PC-9 (cell line): ENCODE results near the gene PDIA4. TPM values are rescaled to one million over a fixed set of nuclear protein-coding genes. Genes with fewer than 3 reads are reported as not detected.
A peak's percentile ranks its signal among the peaks of the same experiment; 100 is the strongest.

Source experiments
- BruUV-seq: library from RNA; stranded (reverse); fragments of 400-500 nt; replicated peaks from 2 replicates; lab custom pipeline; 2021; lab: Mats Ljungman, UMichigan
- CTCF ChIA-PET: fragments of 300-600 bp; sonication (Branson Sonifier 250); formaldehyde crosslinking; loops from one replicate; lab custom pipeline; 2022; ENCODE audit warnings: antibody characterized with exemption; lab: Charles Lee
- POLR2A ChIA-PET: fragments of 300-600 bp; sonication (Branson Sonifier 250); formaldehyde crosslinking; loops from one replicate; lab custom pipeline; 2022; ENCODE audit warnings: antibody characterized with exemption; ENCODE audit not compliant: unreplicated experiment; lab: Charles Lee
- DNase-seq, 2 experiments: peaks; one replicate each; pipeline versions ENCODE4 v3.0.0 to v3.0.0-alpha.2; 2015 to 2022; ENCODE audit warnings: mixed read lengths in 1 of 2
- H2AFZ ChIP-seq: fragments of 200-600 bp; sonication (generic); 2 replicates; pipeline ENCODE4 v1.8.1; 2017; ENCODE audit warnings: antibody characterized with exemption
- H3F3A ChIP-seq: fragments of 200-600 bp; sonication (generic); 2 replicates; pipeline ENCODE4 v1.8.1; 2017; ENCODE audit warnings: antibody characterized with exemption, mild to moderate bottlenecking, low read depth; ENCODE audit not compliant: insufficient read depth
- H3K27ac ChIP-seq: fragments of 200-600 bp; sonication (generic); 2 replicates; pipeline ENCODE4 v1.6.1; 2016; ENCODE audit warnings: mixed run types
- H3K27me3 ChIP-seq: fragments of 200-600 bp; sonication (generic); 2 replicates; pipeline ENCODE4 v1.6.1; 2016; ENCODE audit warnings: low read depth, mixed run types; ENCODE audit not compliant: insufficient read depth
- H3K36me3 ChIP-seq: fragments of 200-600 bp; sonication (generic); 2 replicates; pipeline ENCODE4 v1.6.1; 2016; ENCODE audit warnings: low read depth, mixed run types
- H3K4me1 ChIP-seq: fragments of 200-600 bp; sonication (generic); replicated peaks from 2 replicates; pipeline ENCODE4 v1.6.1; 2016; ENCODE audit warnings: mixed run types; ENCODE audit not compliant: insufficient read depth
- H3K4me2 ChIP-seq: fragments of 200-600 bp; sonication (generic); 2 replicates; pipeline ENCODE4 v1.6.1; 2017; ENCODE audit warnings: mixed run types
- H3K4me3 ChIP-seq: fragments of 200-600 bp; sonication (generic); 2 replicates; pipeline ENCODE4 v1.6.1; 2016; ENCODE audit warnings: mixed run types
- H3K79me2 ChIP-seq: fragments of 200-600 bp; sonication (generic); 2 replicates; pipeline ENCODE4 v1.6.1; 2017; ENCODE audit warnings: low read depth, mixed run types
- H3K9me2 ChIP-seq: fragments of 200-600 bp; sonication (generic); 2 replicates; pipeline ENCODE4 v1.8.1; 2017; ENCODE audit warnings: mild to moderate bottlenecking; ENCODE audit not compliant: insufficient read depth
- H3K9me3 ChIP-seq: fragments of 200-600 bp; sonication (generic); 2 replicates; pipeline ENCODE4 v1.8.1; 2016; ENCODE audit warnings: low read depth; ENCODE audit not compliant: insufficient read depth
- H4K20me1 ChIP-seq: fragments of 200-600 bp; sonication (generic); 2 replicates; pipeline ENCODE4 v1.8.1; 2017; ENCODE audit not compliant: insufficient read depth
- EZH2 ChIP-seq: fragments of 200-600 bp; sonication (generic); IDR thresholded peaks from 2 replicates; pipeline ENCODE4 v1.8.0; 2017; ENCODE audit warnings: antibody characterized with exemption, low read depth
- intact Hi-C: fragments of 100-400 bp; cut with micrococcal nuclease; formaldehyde crosslinking; loops from one replicate; pipeline ENCODE4 v1.10.0; 2022; ENCODE audit not compliant: unreplicated experiment
- total RNA-seq: library from RNA; stranded (reverse); gene quantifications from 2 replicates; pipeline ENCODE4 v1.2.3, GENCODE V29; 2021
- TF ChIP-seq, protein P1 (sequence below): fragments of 200-600 bp; sonication (generic); conservative IDR thresholded peaks from 2 replicates; pipeline ENCODE4 v1.6.1; 2017; ENCODE audit warnings: mixed run types, antibody characterized with exemption, mild to moderate bottlenecking, moderate library complexity

The PDIA4 gene
- total RNA-seq, 1 experiment from 2014 or later = 221 TPM

DNA sequence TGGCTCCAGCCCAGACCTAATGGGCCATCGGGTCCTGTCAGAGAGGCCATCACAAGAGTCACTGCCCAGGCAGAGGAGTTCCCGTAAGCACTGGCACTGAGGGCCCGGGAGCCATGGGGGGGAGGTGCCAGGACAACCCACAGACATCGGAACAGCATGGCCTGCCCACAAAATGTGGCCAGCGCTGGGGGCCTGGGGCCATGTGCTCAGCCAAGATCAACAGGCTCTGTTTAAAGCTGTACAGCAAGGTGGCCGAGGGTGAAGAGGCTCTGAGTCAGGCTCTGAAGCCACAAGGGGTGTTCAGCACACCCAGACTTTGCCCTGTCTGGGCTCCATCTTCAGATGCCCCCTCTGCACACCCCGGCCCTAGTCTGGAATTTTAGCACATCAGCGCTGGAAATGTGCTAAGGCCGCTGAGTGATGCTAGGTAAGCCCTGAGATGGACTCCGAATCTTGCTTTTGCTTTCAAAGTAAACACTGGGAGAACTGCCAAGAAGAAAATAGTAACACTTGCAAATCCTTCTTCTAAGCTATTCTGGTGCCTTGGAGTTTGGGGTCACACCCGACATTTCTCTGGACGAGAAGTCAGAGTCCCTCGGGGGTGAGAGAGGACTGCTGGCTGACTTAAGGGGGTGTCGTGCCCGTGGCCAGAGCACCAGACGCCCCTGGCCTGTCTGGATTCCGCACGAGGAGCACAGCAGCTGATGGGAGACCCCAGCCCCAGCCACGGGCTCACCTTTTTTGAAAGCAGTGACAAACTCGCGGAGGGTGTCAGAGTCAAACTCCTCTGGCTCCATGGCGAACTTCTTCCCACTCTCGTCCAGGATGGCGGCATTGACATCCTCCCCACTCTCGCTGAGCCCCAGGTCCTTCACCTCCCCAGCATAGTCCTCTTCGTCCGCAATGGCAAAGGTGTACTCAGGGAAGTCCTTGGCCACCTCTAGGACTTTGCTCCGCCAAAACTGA lies 23.6 kb downstream of the PDIA4 start:
- peaks cover 11% of the 10 kb centered on the region for H4K20me1 ChIP-seq

DNA sequence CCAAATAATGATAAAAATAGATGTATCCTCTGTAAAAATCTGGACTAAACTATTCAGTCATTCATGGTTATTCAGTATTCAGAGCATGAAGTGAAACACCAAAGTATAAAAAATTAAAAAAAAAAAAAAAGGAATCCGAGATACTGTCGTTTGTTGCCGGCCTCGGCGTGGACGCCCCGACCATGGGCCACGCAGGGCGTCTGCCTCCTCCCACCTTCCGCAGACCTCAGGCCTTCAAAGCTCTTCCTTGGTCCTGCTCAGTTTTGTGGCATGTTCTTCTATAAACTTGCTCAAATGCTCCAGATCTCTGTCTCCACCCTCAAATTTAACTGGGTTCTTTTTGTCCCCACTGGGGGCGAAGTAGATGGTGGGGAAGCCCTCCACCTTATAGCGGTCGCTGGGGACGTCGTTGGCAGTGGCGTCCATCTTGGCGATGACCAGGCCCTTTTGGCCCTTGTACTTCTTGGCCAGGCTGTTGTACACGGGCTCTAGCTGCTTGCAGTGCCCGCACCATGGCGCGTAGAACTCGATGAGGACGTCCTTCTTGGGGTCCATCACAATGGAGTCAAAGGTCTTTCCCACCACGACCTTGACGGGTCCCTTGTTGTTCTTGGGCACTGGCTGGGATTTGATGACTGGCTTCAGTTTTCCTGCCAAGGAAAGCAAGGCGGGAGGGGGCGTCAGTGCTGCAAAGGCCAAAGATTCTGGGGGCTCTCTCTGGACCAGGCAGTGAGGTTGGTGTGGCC lies 24.6 kb downstream of the PDIA4 start:
- Histone ChIP-seq H2AFZ (no peak overlapping the region), H3K79me2 (no peaks in the 10 kb centered on the region), H3K27ac (no peak overlapping the region), H3K27me3 (no peaks in the 10 kb centered on the region), H3F3A (peaks cover 21% of the 10 kb centered on the region; the same call in 1 of the 2 replicates), H3K9me2 (no peaks in the 10 kb centered on the region), H3K9me3 (no peaks in the 10 kb centered on the region), H3K4me1 (no peaks in the 10 kb centered on the region), H4K20me1 (peaks cover 3% of the 10 kb centered on the region; the same call in 1 of the 2 replicates), H3K36me3 (peaks cover 47% of the 10 kb centered on the region), H3K4me3 (no peak overlapping the region), H3K4me2 (no peak overlapping the region)
- intact Hi-C loops = no loop called here
- BruUV-seq = TSS peak; percentile 60
- CTCF ChIA-PET = interaction anchor here (0.6 kb wide), 1 partner anchor 18 kb away, joined by 3 read pairs; no protein-coding TSS in a partner anchor
- POLR2A ChIA-PET = no interaction called here
- no peak for DNase-seq
- no peak for TF ChIP-seq EZH2
- TF ChIP-seq, protein P1, sequence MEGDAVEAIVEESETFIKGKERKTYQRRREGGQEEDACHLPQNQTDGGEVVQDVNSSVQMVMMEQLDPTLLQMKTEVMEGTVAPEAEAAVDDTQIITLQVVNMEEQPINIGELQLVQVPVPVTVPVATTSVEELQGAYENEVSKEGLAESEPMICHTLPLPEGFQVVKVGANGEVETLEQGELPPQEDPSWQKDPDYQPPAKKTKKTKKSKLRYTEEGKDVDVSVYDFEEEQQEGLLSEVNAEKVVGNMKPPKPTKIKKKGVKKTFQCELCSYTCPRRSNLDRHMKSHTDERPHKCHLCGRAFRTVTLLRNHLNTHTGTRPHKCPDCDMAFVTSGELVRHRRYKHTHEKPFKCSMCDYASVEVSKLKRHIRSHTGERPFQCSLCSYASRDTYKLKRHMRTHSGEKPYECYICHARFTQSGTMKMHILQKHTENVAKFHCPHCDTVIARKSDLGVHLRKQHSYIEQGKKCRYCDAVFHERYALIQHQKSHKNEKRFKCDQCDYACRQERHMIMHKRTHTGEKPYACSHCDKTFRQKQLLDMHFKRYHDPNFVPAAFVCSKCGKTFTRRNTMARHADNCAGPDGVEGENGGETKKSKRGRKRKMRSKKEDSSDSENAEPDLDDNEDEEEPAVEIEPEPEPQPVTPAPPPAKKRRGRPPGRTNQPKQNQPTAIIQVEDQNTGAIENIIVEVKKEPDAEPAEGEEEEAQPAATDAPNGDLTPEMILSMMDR = no peak

More for the DNA sequence above, 23.6 kb downstream of the PDIA4 start:
- Histone ChIP-seq H3K27me3 (no peaks in the 10 kb centered on the region), H3K9me2 (no peaks in the 10 kb centered on the region), H3K4me3 (no peak overlapping the region), H3K4me2 (no peak overlapping the region), H3F3A (peaks cover 21% of the 10 kb centered on the region; the same call in 1 of the 2 replicates), H3K4me1 (no peaks in the 10 kb centered on the region), H2AFZ (no peak overlapping the region), H3K79me2 (no peaks in the 10 kb centered on the region), H3K27ac (no peak overlapping the region), H3K36me3 (peaks cover 53% of the 10 kb centered on the region), H3K9me3 (no peaks in the 10 kb centered on the region)
- CTCF ChIA-PET = interaction anchor here (1.2 to 1.8 kb wide), 2 partner anchors 24 to 61 kb away, joined by 5 to 7 read pairs; no protein-coding TSS in a partner anchor
- BruUV-seq = no TSS peak
- intact Hi-C loops = loop anchor here (5.0 kb wide), 1 partner anchor 63 kb away; no protein-coding TSS in a partner anchor
- no peak for DNase-seq
- TF ChIP-seq, protein P1 = no peak
- TF ChIP-seq EZH2 = no peak
- POLR2A ChIA-PET = no interaction called here

DNA sequence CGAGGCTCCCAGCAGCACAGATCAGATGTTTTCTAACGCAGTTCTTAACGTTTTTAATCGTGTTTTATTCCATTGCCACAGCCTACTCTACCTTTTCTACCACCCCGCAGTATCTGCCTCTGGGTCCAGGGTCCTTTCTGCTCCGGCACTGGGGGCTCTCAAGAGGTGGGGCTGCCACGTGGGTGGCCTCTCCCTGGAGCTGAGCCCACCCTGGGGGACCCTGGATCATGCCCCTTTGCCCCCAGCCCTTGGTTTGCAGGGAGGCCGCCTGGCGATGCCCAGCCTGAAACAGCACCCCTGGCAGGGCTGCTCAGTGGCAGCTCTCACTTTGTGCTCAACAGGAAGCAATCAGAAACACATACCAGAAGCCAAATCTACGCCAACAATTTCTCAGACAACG lies 25.3 kb downstream of the PDIA4 start:
- intact Hi-C loops = no loop called here
- H3K36me3 ChIP-seq = peaks cover 42% of the 10 kb centered on the region

More for the DNA sequence above, 25.3 kb downstream of the PDIA4 start:
- H3F3A ChIP-seq = peaks cover 21% of the 10 kb centered on the region; the same call in 1 of the 2 replicates
- H3K27ac ChIP-seq = no peak overlapping the region
- no peaks in the 10 kb centered on the region for H3K9me2 ChIP-seq
- H3K4me2 ChIP-seq = no peak overlapping the region
- ChIA-PET POLR2A (no interaction called here), CTCF (interaction anchor here (0.6 kb wide), 2 partner anchors 18 to 738 kb away, joined by 3 to 10 read pairs; no protein-coding TSS in a partner anchor)
- H4K20me1 ChIP-seq = peaks cover 3% of the 10 kb centered on the region; the same call in 1 of the 2 replicates
- no peak overlapping the region for H2AFZ ChIP-seq
- H3K79me2 ChIP-seq = no peaks in the 10 kb centered on the region
- no peak for DNase-seq
- H3K4me1 ChIP-seq = no peaks in the 10 kb centered on the region
- BruUV-seq = no TSS peak
- no peaks in the 10 kb centered on the region for H3K9me3 ChIP-seq
- TF ChIP-seq, protein P1 = no peak
- TF ChIP-seq EZH2 = no peak
- H3K27me3 ChIP-seq = no peaks in the 10 kb centered on the region
- no peak overlapping the region for H3K4me3 ChIP-seq
